Activated naive CD8-positive, alpha-beta T cell treated with anti-CD3 and anti-CD28 coated beads for 36 hours (primary cell): ENCODE data around the gene FAAP100. TPM values are rescaled to one million over a fixed set of nuclear protein-coding genes. Genes with fewer than 3 reads are reported as not detected.

Experiments
- DNase-seq: peaks from one replicate; pipeline ENCODE4 v3.0.0; 2021
- H3K27ac Mint-ChIP-seq: one replicate; pipeline ENCODE4 v1.8.0; 2022; ENCODE audit warnings: mild to moderate bottlenecking, moderate library complexity, mixed read lengths
- H3K27me3 Mint-ChIP-seq: one replicate; pipeline ENCODE4 v1.8.0; 2022; ENCODE audit warnings: mild to moderate bottlenecking, mixed read lengths
- H3K36me3 Mint-ChIP-seq: one replicate; pipeline ENCODE4 v1.8.0; 2021; ENCODE audit warnings: mild to moderate bottlenecking, mixed read lengths
- H3K4me1 Mint-ChIP-seq: one replicate; pipeline ENCODE4 v1.8.0; 2021; ENCODE audit warnings: mixed read lengths
- H3K4me3 Mint-ChIP-seq: one replicate; pipeline ENCODE4 v1.8.0; 2022; ENCODE audit warnings: mild to moderate bottlenecking, moderate library complexity, mixed read lengths
- H3K9me3 Mint-ChIP-seq: one replicate; pipeline ENCODE4 v1.8.0; 2022; ENCODE audit warnings: mixed read lengths
- total RNA-seq, 2 experiments: library from RNA; stranded (reverse); gene quantifications; one replicate each; pipeline ENCODE4 v1.2.3, GENCODE V29; 2021

Gene FAAP100
- total RNA-seq, 2 experiments from 2014 or later = 48.1 to 51.1 TPM

GRCh38 chr17:81511554-81511803 is 40.7 kb downstream of the FAAP100 start:
- peaks cover 1% of the 10 kb centered on the region for H3K9me3 Mint-ChIP-seq
- H3K27ac Mint-ChIP-seq = peak overlapping the region; percentile 93
- peak overlapping the region; percentile 96 for H3K4me3 Mint-ChIP-seq
- H3K4me1 Mint-ChIP-seq = peaks cover 27% of the 10 kb centered on the region
- no peak for DNase-seq
- peaks cover 11% of the 10 kb centered on the region for H3K27me3 Mint-ChIP-seq
- H3K36me3 Mint-ChIP-seq = peaks cover 43% of the 10 kb centered on the region

GRCh38 chr17:81510785-81511553 is 41.2 kb downstream of the FAAP100 start:
- Mint-ChIP-seq H3K4me3 (peak overlapping the region; percentile 96), H3K4me1 (peaks cover 22% of the 10 kb centered on the region), H3K27me3 (peaks cover 11% of the 10 kb centered on the region), H3K27ac (peak overlapping the region; percentile 93), H3K9me3 (peaks cover 1% of the 10 kb centered on the region), H3K36me3 (peaks cover 43% of the 10 kb centered on the region)
- DNase-seq = no peak

- H3K4me1 Mint-ChIP-seq = peaks cover 21% of the 10 kb centered on the region
- peaks cover 43% of the 10 kb centered on the region for H3K36me3 Mint-ChIP-seq
- H3K27me3 Mint-ChIP-seq = peaks cover 11% of the 10 kb centered on the region
- H3K9me3 Mint-ChIP-seq = peaks cover 1% of the 10 kb centered on the region
- peak overlapping the region; percentile 93 for H3K27ac Mint-ChIP-seq
- no peak for DNase-seq
- peak overlapping the region; percentile 96 for H3K4me3 Mint-ChIP-seq
Measured at GRCh38 chr17:81509972-81510784, 42.0 kb downstream of the FAAP100 start.

- Mint-ChIP-seq H3K9me3 (peaks cover 1% of the 10 kb centered on the region), H3K36me3 (peaks cover 43% of the 10 kb centered on the region), H3K27ac (peak overlapping the region; percentile 93), H3K4me3 (peak overlapping the region; percentile 96), H3K4me1 (peaks cover 21% of the 10 kb centered on the region), H3K27me3 (peaks cover 11% of the 10 kb centered on the region)
- DNase-seq = no peak
Measured at GRCh38 chr17:81509207-81509971, 42.8 kb downstream of the FAAP100 start.

- Mint-ChIP-seq H3K27me3 (peaks cover 11% of the 10 kb centered on the region), H3K4me1 (peaks cover 21% of the 10 kb centered on the region), H3K36me3 (peaks cover 43% of the 10 kb centered on the region), H3K9me3 (peaks cover 1% of the 10 kb centered on the region), H3K4me3 (peak overlapping the region; percentile 96), H3K27ac (peak overlapping the region; percentile 93)
- no peak for DNase-seq
Measured at GRCh38 chr17:81508639-81509206, 43.4 kb downstream of the FAAP100 start.

GRCh38 chr17:81503619-81504018 is 48.5 kb downstream of the FAAP100 start:
- Mint-ChIP-seq H3K4me3 (no peak overlapping the region), H3K27ac (no peak overlapping the region)

GRCh38 chr17:81502471-81503017 is 49.6 kb downstream of the FAAP100 start:
- H3K4me1 Mint-ChIP-seq = peaks cover under 1% of the 10 kb centered on the region
- H3K9me3 Mint-ChIP-seq = no peaks in the 10 kb centered on the region
- H3K36me3 Mint-ChIP-seq = no peaks in the 10 kb centered on the region
- no peak overlapping the region for H3K27ac Mint-ChIP-seq
- DNase-seq = no peak
- H3K4me3 Mint-ChIP-seq = no peak overlapping the region
- peaks cover 6% of the 10 kb centered on the region for H3K27me3 Mint-ChIP-seq

More at GRCh38 chr17:81503619-81504018, 48.5 kb downstream of the FAAP100 start:
- DNase-seq = no peak
- Mint-ChIP-seq H3K36me3 (peaks cover 6% of the 10 kb centered on the region), H3K9me3 (no peaks in the 10 kb centered on the region), H3K4me1 (peaks cover 4% of the 10 kb centered on the region), H3K27me3 (no peaks in the 10 kb centered on the region)

GRCh38 chr17:81500047-81500446 is 52.1 kb downstream of the FAAP100 start:
- Mint-ChIP-seq H3K36me3 (no peaks in the 10 kb centered on the region), H3K27me3 (peaks cover 9% of the 10 kb centered on the region), H3K9me3 (no peaks in the 10 kb centered on the region), H3K4me1 (no peaks in the 10 kb centered on the region), H3K27ac (no peak overlapping the region), H3K4me3 (no peak overlapping the region)
- no peak for DNase-seq

- Mint-ChIP-seq H3K36me3 (no peaks in the 10 kb centered on the region), H3K4me1 (no peaks in the 10 kb centered on the region), H3K9me3 (no peaks in the 10 kb centered on the region), H3K27ac (no peak overlapping the region), H3K27me3 (peaks cover 10% of the 10 kb centered on the region), H3K4me3 (no peak overlapping the region)
- no peak for DNase-seq
Measured at GRCh38 chr17:81499601-81499970, 52.6 kb downstream of the FAAP100 start.

- Mint-ChIP-seq H3K4me3 (no peak overlapping the region), H3K27me3 (peaks cover 10% of the 10 kb centered on the region), H3K9me3 (no peaks in the 10 kb centered on the region)
Measured at GRCh38 chr17:81498953-81499600, 53.1 kb downstream of the FAAP100 start.

GRCh38 chr17:81494626-81495377 is 57.4 kb downstream of the FAAP100 start:
- no peak for DNase-seq
- Mint-ChIP-seq H3K4me1 (peaks cover 5% of the 10 kb centered on the region), H3K27me3 (peaks cover 16% of the 10 kb centered on the region), H3K27ac (no peak overlapping the region), H3K4me3 (no peak overlapping the region), H3K36me3 (no peaks in the 10 kb centered on the region), H3K9me3 (no peaks in the 10 kb centered on the region)

More at GRCh38 chr17:81498953-81499600, 53.1 kb downstream of the FAAP100 start:
- Mint-ChIP-seq H3K27ac (no peak overlapping the region), H3K36me3 (no peaks in the 10 kb centered on the region), H3K4me1 (no peaks in the 10 kb centered on the region)
- DNase-seq = no peak

- H3K27me3 Mint-ChIP-seq = peaks cover 20% of the 10 kb centered on the region
- H3K36me3 Mint-ChIP-seq = no peaks in the 10 kb centered on the region
- peaks cover 5% of the 10 kb centered on the region for H3K4me1 Mint-ChIP-seq
- H3K9me3 Mint-ChIP-seq = no peaks in the 10 kb centered on the region
- no peak overlapping the region for H3K4me3 Mint-ChIP-seq
- no peak for DNase-seq
- no peak overlapping the region for H3K27ac Mint-ChIP-seq
Measured at GRCh38 chr17:81493198-81494038, 58.7 kb downstream of the FAAP100 start.

GRCh38 chr17:81492706-81493105 is 59.4 kb downstream of the FAAP100 start:
- no peaks in the 10 kb centered on the region for H3K36me3 Mint-ChIP-seq

More at GRCh38 chr17:81492706-81493105, 59.4 kb downstream of the FAAP100 start:
- DNase-seq = no peak
- no peaks in the 10 kb centered on the region for H3K9me3 Mint-ChIP-seq
- H3K27me3 Mint-ChIP-seq = peaks cover 14% of the 10 kb centered on the region
- H3K27ac Mint-ChIP-seq = no peak overlapping the region
- peaks cover 5% of the 10 kb centered on the region for H3K4me1 Mint-ChIP-seq
- no peak overlapping the region for H3K4me3 Mint-ChIP-seq
